DMS114 treated with DMSO at 0.1 percent for 48 hours (cell line): Measurements from ENCODE around the gene PNPLA6.

Experiments
- DNase-seq: peaks from one replicate; lab custom pipeline; 2025; ENCODE audit not compliant: unreplicated experiment; lab: John Stamatoyannopoulos, UW

PNPLA6 gene

GRCh38 chr19:7535047-7535997, at the start of gene PNPLA6:
TSS of gene PNPLA6 (plus strand) at chr19:7535717. CDS start at chr19:7535789, 72 bp downstream.
- peak; percentile 70 for DNase-seq

- no peak for DNase-seq
Measured at GRCh38 chr19:7486923-7487322, 48.6 kb upstream of the PNPLA6 start.

- DNase-seq: peak; percentile 56
Measured at GRCh38 chr19:7488736-7489353, 46.7 kb upstream of the PNPLA6 start, which contains the start of gene PEX11G. TSS of gene PEX11G (minus strand) at chr19:7489035. CDS start at chr19:7489010, 25 bp downstream.

GRCh38 chr19:7489609-7490044, 45.9 kb upstream of the PNPLA6 start:
- DNase-seq: no peak

- no peak for DNase-seq
Measured at GRCh38 chr19:7492142-7492541, 43.4 kb upstream of the PNPLA6 start.

GRCh38 chr19:7492558-7492957, 43.0 kb upstream of the PNPLA6 start:
- DNase-seq: no peak

- DNase-seq: peak; percentile 4
Measured at GRCh38 chr19:7494416-7495098, 41.0 kb upstream of the PNPLA6 start.

GRCh38 chr19:7497292-7497691, 38.2 kb upstream of the PNPLA6 start:
- DNase-seq: no peak

- peak; percentile 55 for DNase-seq
Measured at GRCh38 chr19:7500811-7501450, 34.6 kb upstream of the PNPLA6 start.

- no peak for DNase-seq
Measured at GRCh38 chr19:7502552-7502951, 33.0 kb upstream of the PNPLA6 start.

- DNase-seq: no peak
Measured at GRCh38 chr19:7504684-7505083, 30.8 kb upstream of the PNPLA6 start.

GRCh38 chr19:7505288-7505681, 30.2 kb upstream of the PNPLA6 start:
- DNase-seq: no peak

GRCh38 chr19:7505682-7506384, 29.7 kb upstream of the PNPLA6 start:
- no peak for DNase-seq

- DNase-seq: no peak
Measured at GRCh38 chr19:7506385-7507328, 28.9 kb upstream of the PNPLA6 start.

GRCh38 chr19:7507884-7508283, 27.6 kb upstream of the PNPLA6 start:
- no peak for DNase-seq

- DNase-seq: no peak
Measured at GRCh38 chr19:7509625-7510024, 25.9 kb upstream of the PNPLA6 start.

GRCh38 chr19:7512400-7512851, 23.1 kb upstream of the PNPLA6 start:
- no peak for DNase-seq

GRCh38 chr19:7513809-7514642, 21.5 kb upstream of the PNPLA6 start:
- DNase-seq: no peak
